GM12865 (cell line): ENCODE measurements around the gene TRAF3IP1.

ENCODE experiments used
- DNase-seq: peaks from one replicate; pipeline ENCODE4 v3.0.0; 2010; ENCODE audit warnings: low read depth
- H3K4me3 ChIP-seq: 2 replicates; pipeline ENCODE4 v1.5.1; 2011; ENCODE audit warnings: mild to moderate bottlenecking, low read depth, low read length, control low read depth
- TF ChIP-seq, protein P1 (sequence below): IDR thresholded peaks from 2 replicates; pipeline ENCODE4 v1.5.1; 2011; ENCODE audit warnings: low read length, control low read depth, low read depth, inconsistent platforms; ENCODE audit not compliant: insufficient read depth; ENCODE audit errors: missing control alignments

The TRAF3IP1 gene

GRCh38 chr2:238278626-238279323 is 41.5 kb upstream of the TRAF3IP1 start:
- no peak overlapping the region for H3K4me3 ChIP-seq
- TF ChIP-seq, protein P1, sequence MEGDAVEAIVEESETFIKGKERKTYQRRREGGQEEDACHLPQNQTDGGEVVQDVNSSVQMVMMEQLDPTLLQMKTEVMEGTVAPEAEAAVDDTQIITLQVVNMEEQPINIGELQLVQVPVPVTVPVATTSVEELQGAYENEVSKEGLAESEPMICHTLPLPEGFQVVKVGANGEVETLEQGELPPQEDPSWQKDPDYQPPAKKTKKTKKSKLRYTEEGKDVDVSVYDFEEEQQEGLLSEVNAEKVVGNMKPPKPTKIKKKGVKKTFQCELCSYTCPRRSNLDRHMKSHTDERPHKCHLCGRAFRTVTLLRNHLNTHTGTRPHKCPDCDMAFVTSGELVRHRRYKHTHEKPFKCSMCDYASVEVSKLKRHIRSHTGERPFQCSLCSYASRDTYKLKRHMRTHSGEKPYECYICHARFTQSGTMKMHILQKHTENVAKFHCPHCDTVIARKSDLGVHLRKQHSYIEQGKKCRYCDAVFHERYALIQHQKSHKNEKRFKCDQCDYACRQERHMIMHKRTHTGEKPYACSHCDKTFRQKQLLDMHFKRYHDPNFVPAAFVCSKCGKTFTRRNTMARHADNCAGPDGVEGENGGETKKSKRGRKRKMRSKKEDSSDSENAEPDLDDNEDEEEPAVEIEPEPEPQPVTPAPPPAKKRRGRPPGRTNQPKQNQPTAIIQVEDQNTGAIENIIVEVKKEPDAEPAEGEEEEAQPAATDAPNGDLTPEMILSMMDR: no peak
- no peak for DNase-seq

DNA sequence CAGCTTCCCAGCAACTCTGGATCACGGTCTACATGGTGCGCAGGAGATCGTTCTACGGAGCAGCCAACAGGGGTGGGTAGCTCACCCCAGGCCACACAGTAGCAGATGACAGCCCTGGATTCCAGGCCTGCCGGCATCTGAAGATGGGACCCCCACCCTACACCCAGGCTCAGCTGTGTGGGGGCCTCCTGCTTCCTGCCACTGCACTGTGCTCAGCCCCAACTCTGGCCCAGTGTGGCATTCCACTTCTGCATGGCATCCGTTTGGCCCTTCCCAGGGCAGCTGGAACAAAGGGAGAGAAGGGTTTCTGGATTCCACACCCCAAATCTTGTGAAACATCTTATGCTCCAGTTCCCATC is 41.0 kb upstream of the TRAF3IP1 start:
- TF ChIP-seq, protein P1: no peak
- no peak overlapping the region for H3K4me3 ChIP-seq
- no peak for DNase-seq

DNA sequence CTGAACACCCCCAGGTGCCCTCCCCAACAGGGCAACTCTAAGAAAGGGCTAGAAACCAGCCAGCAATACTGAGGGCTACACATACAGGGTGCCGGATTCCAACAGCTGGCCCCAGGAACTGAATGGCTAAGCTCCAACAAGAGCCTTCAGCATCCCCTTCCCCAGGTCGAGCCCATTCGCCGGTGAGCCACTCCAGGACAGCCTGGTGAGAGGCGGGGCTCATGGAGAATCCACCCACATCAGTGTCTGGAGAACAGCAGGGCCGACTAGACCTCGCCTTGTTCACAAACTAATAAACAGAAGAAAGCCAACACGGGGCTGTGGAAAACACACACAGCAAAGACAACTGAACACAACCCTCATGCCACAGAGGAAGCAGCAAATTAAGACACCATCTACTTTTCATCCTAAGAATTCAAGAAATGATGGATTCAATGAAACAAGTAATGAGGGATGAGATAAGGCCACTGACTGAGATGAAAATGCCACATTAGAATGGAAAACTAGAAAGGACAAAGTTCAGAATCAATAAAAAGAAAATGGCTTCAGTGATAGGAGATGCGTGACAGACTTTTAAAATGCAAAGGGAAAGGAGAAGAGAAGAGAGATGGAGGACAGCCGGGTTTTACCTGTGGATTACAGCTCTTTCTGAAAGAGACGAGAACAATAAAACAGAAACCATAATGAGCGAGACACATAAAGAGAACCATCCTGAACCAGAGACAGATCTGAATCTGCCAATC is 40.1 kb upstream of the TRAF3IP1 start:
- no peak for DNase-seq
- TF ChIP-seq, protein P1: no peak
- no peak overlapping the region for H3K4me3 ChIP-seq

DNA sequence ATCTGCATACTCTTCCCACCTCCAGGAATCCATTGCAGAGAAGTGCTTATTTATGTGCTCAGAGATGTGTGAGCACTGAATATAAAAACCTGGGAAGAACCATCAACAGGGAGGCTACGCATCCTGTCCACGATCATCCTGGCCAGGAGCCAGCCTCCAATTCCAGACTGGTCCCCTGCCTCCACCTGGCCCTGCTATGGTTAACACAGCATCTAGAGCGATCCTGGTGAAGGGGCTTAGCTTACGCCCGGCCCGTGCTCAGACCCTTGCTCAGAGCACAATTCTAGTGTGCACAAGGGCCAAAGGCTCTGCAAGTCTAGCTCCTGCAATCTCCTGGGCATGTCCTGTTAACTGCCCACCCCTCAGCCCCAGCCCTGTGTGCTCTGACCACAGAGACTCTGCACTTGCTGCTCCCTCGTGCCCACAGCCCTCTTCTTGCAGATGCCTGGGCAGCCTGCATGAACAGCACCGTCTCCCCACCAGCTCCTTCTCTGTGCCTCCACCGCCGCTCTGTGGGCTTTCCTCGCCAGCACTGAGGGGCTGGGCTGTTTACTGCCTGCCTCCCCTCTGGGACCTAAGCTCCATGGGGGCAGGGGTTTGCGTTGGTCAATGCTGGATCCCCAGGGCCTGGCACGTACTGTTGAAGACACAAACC is 38.4 kb upstream of the TRAF3IP1 start:
- no peak overlapping the region for H3K4me3 ChIP-seq
- TF ChIP-seq, protein P1: no peak
- DNase-seq: no peak

DNA sequence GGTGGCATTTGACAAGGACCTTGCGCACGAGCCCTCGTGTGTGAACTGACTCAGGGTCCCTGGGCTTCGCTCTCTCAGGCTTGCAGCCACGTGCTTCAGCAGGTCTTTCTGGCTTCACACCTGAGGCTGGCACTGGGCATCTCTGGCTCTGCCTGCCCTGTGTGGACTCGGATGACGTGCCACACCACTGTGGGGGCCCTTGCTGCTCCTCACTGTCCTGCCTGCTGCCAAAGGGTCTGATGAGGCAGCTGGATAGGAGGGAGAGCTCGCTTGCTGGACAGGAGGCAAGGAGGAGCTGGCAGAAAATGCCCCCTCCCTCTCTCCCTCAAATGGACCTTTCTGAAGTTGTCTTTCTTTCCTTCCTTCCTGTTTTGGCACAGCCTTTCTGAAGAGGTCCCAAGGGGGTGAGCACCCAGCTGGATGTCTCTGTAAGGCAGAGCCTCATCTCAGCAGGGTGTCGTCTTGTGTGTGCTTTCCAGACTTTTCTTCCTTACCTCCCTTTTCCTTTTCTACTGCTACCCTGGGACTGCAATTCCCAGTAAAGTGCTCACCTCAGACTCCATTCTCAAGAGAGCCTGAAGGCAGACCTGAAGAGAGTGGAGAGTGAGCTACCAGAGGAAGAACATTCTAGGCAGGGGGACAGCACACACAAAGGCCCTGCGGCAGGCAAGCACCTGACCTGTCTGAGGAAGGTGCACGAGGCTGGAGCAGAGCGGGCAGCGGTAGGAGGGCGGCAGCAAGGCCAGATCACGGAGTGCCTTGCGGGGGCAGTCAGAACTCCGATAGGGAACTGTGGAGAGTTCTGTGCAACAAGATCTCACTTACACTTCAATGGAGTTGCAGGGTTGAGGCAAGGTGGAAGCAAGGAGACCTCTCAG is 37.2 kb upstream of the TRAF3IP1 start:
- no peak for DNase-seq
- no peak overlapping the region for H3K4me3 ChIP-seq
- TF ChIP-seq, protein P1: no peak

- no peak overlapping the region for H3K4me3 ChIP-seq
- DNase-seq: no peak
- TF ChIP-seq, protein P1: no peak
These were observed 35.4 kb upstream of the TRAF3IP1 start for GRCh38 chr2:238284802-238285515.
